Measurements from ENCODE around the gene ZFPM1. TPM values are rescaled to one million over a fixed set of nuclear protein-coding genes. Genes with fewer than 3 reads are reported as not detected.
"Not testable (repeated sequence)": the region's sequence is repeated elsewhere in the genome, so short reads cannot be mapped to it uniquely, and the experiment has no call there.

Gene ZFPM1
- total RNA-seq, 2 donors from 2014 or later: 23.5 to 24.5 TPM

GRCh38 chr16:88516601-88517061 is 63.6 kb downstream of the ZFPM1 start:
- no peak for DNase-seq (ENCODE audit: low spot score)
- ATAC-seq: no peak
- Mint-ChIP-seq H3K27me3 (no peaks in the 10 kb centered on the region), H3K36me3 (no peaks in the 10 kb centered on the region), H3K27ac (no peak overlapping the region), H3K9me3 (peaks cover 12% of the 10 kb centered on the region), H3K4me3 (no peak overlapping the region), H3K4me1 (ENCODE audit: low read depth in 2 of 2) (peaks cover 29 to 34% of the 10 kb centered on the region in 2 donors)

GRCh38 chr16:88517208-88517774 is 64.2 kb downstream of the ZFPM1 start:
- H3K27me3 Mint-ChIP-seq; H3K27ac Mint-ChIP-seq; ATAC-seq; H3K4me3 Mint-ChIP-seq; DNase-seq (ENCODE audit: low spot score); H3K36me3 Mint-ChIP-seq: not testable (repeated sequence)
- peaks cover 12% of the 10 kb centered on the region for H3K9me3 Mint-ChIP-seq
- H3K4me1 Mint-ChIP-seq (ENCODE audit: low read depth in 2 of 2): peaks cover 32 to 34% of the 10 kb centered on the region in 2 donors

DNA sequence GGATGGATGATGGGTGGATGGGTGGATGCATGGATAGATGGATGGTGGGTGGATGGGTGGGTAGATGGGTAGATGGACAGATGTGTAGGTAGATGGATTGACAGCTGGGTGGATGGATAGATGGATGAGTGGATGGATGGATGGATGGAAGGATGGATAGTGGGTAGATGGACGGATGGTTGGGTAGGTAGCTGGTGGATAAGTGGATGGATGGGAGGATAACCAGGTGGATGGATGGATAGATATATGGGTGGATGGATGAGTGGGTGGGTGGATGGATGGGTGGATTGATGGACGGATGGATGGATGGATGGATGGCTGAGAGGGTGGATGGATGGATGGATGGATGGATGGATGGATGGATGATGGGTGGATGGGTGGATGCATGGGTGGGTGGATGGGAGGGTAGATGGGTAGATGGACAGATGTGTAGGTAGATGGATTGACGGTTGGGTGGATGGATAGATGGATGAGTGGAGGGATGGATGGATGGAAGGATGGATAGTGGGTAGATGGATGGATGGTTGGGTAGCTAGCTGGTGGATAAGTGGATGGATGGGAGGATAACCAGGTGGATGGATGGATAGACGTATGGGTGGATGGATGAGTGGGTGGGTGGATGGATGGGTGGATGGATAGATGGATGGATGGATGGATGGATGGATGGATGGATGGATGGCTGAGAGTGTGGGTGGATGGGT is 65.5 kb downstream of the ZFPM1 start:
- H3K27ac Mint-ChIP-seq: peak overlapping the region in 1 of 2 donors; percentile 6
- peaks cover 32 to 34% of the 10 kb centered on the region in 2 donors for H3K4me1 Mint-ChIP-seq (ENCODE audit: low read depth in 2 of 2)
- not testable (repeated sequence) for DNase-seq (ENCODE audit: low spot score); H3K27me3 Mint-ChIP-seq; H3K36me3 Mint-ChIP-seq; ATAC-seq; H3K4me3 Mint-ChIP-seq
- H3K9me3 Mint-ChIP-seq: peaks cover 12% of the 10 kb centered on the region

DNA sequence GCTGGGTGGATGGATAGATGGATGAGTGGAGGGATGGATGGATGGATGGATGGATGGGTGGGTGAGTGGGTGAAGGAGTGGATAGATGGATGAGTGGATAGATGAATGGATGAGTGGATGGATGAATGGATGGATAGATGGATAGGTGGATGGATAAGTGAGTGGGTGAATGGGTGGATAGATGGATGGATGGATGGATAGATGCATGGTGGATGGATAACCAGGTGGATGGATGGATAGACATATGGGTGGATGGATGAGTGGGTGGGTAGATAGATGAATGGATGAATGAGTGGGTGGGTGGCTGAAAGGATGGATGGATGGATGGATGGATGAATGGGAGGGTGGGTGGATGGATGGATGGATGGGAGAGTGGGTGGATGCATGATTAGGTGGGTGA is 66.2 kb downstream of the ZFPM1 start:
- no peak overlapping the region for H3K27ac Mint-ChIP-seq
- no peak for DNase-seq (ENCODE audit: low spot score)
- no peak for ATAC-seq
- no peak overlapping the region for H3K4me3 Mint-ChIP-seq
- H3K4me1 Mint-ChIP-seq (ENCODE audit: low read depth in 2 of 2): peaks cover 28 to 34% of the 10 kb centered on the region in 2 donors
- H3K9me3 Mint-ChIP-seq: peaks cover 12% of the 10 kb centered on the region
- H3K36me3 Mint-ChIP-seq: no peaks in the 10 kb centered on the region
- H3K27me3 Mint-ChIP-seq: no peaks in the 10 kb centered on the region

GRCh38 chr16:88519938-88520653 is 67.0 kb downstream of the ZFPM1 start:
- Mint-ChIP-seq H3K4me3 (no peak overlapping the region), H3K9me3 (peaks cover 12% of the 10 kb centered on the region), H3K4me1 (ENCODE audit: low read depth in 2 of 2) (peaks cover 31 to 34% of the 10 kb centered on the region in 2 donors), H3K36me3 (no peaks in the 10 kb centered on the region), H3K27me3 (no peaks in the 10 kb centered on the region), H3K27ac (no peak overlapping the region)
- DNase-seq (ENCODE audit: low spot score) (no peak), ATAC-seq (no peak)

- no peak for DNase-seq (ENCODE audit: low spot score)
- Mint-ChIP-seq H3K9me3 (peaks cover 12% of the 10 kb centered on the region), H3K4me1 (ENCODE audit: low read depth in 2 of 2) (peaks cover 31 to 34% of the 10 kb centered on the region in 2 donors), H3K27me3 (no peaks in the 10 kb centered on the region), H3K27ac (peak overlapping the region in 1 of 2 donors; percentile 31), H3K4me3 (no peak overlapping the region), H3K36me3 (no peaks in the 10 kb centered on the region)
- no peak for ATAC-seq
Observed at GRCh38 chr16:88521674-88522073, 68.6 kb downstream of the ZFPM1 start.

DNA sequence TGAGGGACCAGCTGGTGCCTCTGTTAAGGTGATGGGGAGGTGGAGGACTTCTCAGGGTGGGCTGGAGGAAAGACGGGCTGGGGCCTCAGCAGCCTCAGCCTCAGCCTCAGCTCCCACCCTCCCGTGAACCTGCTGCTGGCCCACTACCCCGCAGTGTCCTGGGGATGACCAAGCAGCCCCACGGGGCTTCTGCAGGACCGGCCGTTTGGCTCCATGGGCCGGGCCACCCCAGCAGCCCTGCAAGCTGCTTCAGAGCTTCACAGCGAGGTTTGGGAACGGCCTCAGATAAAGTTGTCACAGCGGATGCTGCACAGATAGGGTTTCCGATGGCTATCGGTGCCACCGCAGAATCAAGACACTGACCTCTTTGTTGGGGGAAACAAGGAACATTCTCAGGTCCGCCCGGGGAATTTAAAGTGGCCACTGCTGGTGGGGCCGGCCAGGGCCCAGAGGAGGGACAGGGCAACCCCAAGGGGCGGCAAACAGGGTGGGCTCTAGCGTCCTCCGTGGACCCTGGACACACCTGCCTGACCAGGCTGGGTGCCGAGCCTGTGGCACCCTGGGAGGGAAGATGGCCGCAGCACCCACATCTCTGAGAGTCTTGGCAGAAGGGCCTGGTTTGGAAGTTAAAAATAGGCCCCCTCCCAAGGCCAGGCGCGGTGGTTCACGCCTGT is 69.3 kb downstream of the ZFPM1 start:
- peaks cover 24 to 31% of the 10 kb centered on the region in 2 donors for H3K4me1 Mint-ChIP-seq (ENCODE audit: low read depth in 2 of 2)
- ATAC-seq: no peak
- H3K4me3 Mint-ChIP-seq: no peak overlapping the region
- DNase-seq (ENCODE audit: low spot score): no peak
- H3K27me3 Mint-ChIP-seq: no peaks in the 10 kb centered on the region
- peaks cover 12% of the 10 kb centered on the region for H3K9me3 Mint-ChIP-seq
- H3K27ac Mint-ChIP-seq: no peak overlapping the region
- H3K36me3 Mint-ChIP-seq: no peaks in the 10 kb centered on the region

DNA sequence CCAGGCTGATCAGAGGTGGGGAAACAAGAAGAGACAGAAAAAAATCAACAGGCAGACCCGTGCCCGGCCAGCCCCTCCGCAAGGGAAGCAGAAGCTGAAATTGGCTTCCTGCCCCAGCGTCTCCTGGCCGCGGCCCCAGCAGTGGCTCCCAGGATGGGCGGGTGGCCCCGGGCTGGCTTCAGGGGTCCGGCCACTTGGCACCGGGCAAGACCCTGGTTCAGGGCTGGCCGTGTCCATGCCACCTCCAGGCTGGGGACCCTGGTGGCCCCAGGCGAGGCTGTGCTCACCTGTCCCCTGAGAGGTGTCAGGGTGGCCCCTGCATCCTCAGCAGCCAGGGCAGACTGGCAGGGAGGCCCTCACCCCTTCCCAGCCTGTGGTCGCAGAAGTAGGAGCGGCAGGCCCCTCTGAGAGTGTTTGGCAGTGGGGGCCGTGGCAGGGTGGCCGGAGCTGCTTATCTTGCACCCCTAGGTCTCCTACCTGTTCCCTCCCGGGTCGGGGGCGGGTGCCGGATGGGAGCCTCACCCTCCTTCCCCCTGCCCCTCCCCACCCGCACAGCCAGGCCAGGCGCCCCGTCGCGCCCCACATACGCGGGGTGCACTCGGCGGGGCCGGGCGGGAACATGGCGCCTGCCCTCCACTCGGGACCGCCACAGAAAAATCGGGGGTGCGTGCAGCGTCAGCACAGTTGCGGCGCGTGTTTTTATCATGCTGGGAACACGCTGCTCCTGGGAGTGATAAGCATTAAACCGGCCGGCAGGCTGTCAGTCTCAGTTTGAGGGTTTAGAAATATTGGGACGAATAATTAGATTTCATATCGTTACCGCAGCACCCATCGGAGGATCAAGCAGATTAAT is 70.5 kb downstream of the ZFPM1 start:
- Mint-ChIP-seq H3K9me3 (peaks cover 7% of the 10 kb centered on the region), H3K4me3 (no peak overlapping the region), H3K27me3 (no peaks in the 10 kb centered on the region), H3K36me3 (no peaks in the 10 kb centered on the region), H3K27ac (no peak overlapping the region), H3K4me1 (ENCODE audit: low read depth in 2 of 2) (peaks cover 18 to 24% of the 10 kb centered on the region in 2 donors)
- ATAC-seq (no peak), DNase-seq (ENCODE audit: low spot score) (no peak)

DNA sequence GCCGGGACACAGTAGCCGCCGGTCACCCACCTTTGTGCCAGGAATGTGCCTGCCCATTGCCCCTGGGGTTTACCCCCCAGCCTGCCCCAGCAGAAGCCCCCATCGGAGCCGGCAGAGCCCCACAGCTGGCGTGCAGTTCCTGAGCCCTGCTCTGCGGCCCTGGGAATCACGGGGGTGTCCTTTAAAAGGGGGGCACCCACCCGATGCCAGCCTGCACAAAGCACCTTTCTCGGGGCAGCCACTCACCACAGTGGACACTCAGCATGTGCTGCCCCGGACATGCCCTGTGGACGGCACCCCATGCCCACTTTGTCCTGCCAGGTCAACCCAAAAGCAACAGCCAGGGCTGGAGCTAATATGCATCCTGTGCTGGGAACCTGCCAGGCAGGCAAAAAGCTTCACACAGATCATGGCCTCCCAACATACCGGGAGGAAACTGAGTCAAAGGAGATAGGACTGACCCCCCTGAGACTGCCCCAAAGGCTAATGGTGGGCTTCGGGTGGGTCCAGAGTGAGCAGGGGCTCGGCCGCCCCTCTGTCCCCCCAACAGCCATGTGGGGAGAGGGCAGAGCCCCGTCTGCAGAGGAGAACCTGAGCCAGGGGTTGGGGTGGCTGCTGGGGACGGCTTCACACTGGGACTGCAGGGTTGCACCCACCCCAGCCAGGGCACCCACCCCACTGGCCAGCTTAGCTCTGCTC is 71.3 kb downstream of the ZFPM1 start:
- no peaks in the 10 kb centered on the region for H3K9me3 Mint-ChIP-seq

GRCh38 chr16:88524973-88525662 is 72.0 kb downstream of the ZFPM1 start:
- H3K27ac Mint-ChIP-seq: no peak overlapping the region
- peaks cover 3 to 15% of the 10 kb centered on the region in 2 donors for H3K4me1 Mint-ChIP-seq (ENCODE audit: low read depth in 2 of 2)
- no peaks in the 10 kb centered on the region for H3K9me3 Mint-ChIP-seq
- no peaks in the 10 kb centered on the region for H3K36me3 Mint-ChIP-seq
- no peak overlapping the region for H3K4me3 Mint-ChIP-seq
- DNase-seq (ENCODE audit: low spot score) (no peak), ATAC-seq (no peak)
- H3K27me3 Mint-ChIP-seq: no peaks in the 10 kb centered on the region

More for the DNA sequence above, 71.3 kb downstream of the ZFPM1 start:
- no peak overlapping the region for H3K4me3 Mint-ChIP-seq
- DNase-seq (ENCODE audit: low spot score) (no peak), ATAC-seq (no peak)
- H3K27ac Mint-ChIP-seq: no peak overlapping the region
- H3K36me3 Mint-ChIP-seq: no peaks in the 10 kb centered on the region
- peaks cover 10 to 20% of the 10 kb centered on the region in 2 donors for H3K4me1 Mint-ChIP-seq (ENCODE audit: low read depth in 2 of 2)
- no peaks in the 10 kb centered on the region for H3K27me3 Mint-ChIP-seq

DNA sequence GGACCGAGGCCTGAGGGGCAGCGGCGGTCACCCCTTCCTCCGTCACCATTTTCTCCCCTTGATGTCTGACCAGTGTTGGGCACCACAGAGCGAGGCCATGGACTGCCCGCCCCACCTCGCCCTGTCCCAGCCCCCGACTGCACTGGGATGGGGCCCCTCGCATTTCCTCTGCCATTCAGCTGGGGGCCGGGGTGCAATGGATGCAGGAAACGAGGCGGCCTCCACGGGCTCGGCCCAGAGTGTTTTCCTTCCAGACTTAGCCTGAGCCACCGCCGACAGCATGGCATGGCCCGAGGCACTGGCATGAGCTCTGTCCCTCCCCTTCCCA is 72.5 kb downstream of the ZFPM1 start:
- H3K27me3 Mint-ChIP-seq: no peaks in the 10 kb centered on the region
- H3K4me3 Mint-ChIP-seq: no peak overlapping the region
- no peak overlapping the region for H3K27ac Mint-ChIP-seq
- no peak for DNase-seq (ENCODE audit: low spot score)
- no peak for ATAC-seq
- no peaks in the 10 kb centered on the region for H3K36me3 Mint-ChIP-seq
- peaks cover 0 to 13% of the 10 kb centered on the region in 2 donors for H3K4me1 Mint-ChIP-seq (ENCODE audit: low read depth in 2 of 2)
- no peaks in the 10 kb centered on the region for H3K9me3 Mint-ChIP-seq
